SU-DHL-6 (cell line): ENCODE measurements around the gene DCDC1.

Source experiments
- EZH2phosphoT487 ChIP-seq: fragments of 200-600 bp; sonication (generic), shearing (Covaris generic); conservative IDR thresholded peaks from 2 replicates; pipeline ENCODE4 v1.6.1; 2018; ENCODE audit warnings: mild to moderate bottlenecking, antibody characterized with exemption, low read length, moderate library complexity, mixed read lengths
- TF ChIP-seq, protein P1 (sequence below): fragments of 200-600 bp; sonication (generic); IDR thresholded peaks from one replicate; pipeline ENCODE4 v1.5.1; 2017; ENCODE audit warnings: antibody characterized with exemption, mild to moderate bottlenecking, low read length, moderate library complexity; ENCODE audit not compliant: insufficient read depth, poor library complexity, severe bottlenecking

DNA sequence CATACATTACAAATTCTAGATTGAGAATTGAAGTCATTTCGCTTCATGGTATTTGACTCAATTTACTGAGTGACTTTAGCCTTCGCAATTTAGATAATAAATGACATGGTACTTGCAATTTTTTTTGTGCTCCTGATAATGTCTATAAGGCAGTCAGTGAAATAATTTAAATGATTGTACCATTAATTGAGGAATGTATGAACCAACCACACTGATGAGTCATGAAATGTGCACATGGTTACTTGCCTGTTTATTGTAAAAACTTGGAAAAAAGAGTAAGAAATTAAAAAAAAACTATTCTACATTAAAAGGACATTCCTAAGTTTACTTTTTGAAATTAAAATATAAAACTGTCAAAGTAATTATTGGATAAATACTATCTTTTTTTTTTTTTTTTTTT, 43.4 kb upstream of the DCDC1 start:
- TF ChIP-seq, protein P1, sequence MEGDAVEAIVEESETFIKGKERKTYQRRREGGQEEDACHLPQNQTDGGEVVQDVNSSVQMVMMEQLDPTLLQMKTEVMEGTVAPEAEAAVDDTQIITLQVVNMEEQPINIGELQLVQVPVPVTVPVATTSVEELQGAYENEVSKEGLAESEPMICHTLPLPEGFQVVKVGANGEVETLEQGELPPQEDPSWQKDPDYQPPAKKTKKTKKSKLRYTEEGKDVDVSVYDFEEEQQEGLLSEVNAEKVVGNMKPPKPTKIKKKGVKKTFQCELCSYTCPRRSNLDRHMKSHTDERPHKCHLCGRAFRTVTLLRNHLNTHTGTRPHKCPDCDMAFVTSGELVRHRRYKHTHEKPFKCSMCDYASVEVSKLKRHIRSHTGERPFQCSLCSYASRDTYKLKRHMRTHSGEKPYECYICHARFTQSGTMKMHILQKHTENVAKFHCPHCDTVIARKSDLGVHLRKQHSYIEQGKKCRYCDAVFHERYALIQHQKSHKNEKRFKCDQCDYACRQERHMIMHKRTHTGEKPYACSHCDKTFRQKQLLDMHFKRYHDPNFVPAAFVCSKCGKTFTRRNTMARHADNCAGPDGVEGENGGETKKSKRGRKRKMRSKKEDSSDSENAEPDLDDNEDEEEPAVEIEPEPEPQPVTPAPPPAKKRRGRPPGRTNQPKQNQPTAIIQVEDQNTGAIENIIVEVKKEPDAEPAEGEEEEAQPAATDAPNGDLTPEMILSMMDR: no peak
- no peak for TF ChIP-seq EZH2phosphoT487
